ENCODE results near the gene ADAM12.
"Not testable (repeated sequence)": the region's sequence is repeated elsewhere in the genome, so short reads cannot be mapped to it uniquely, and the experiment has no call there.

Gene ADAM12

DNA sequence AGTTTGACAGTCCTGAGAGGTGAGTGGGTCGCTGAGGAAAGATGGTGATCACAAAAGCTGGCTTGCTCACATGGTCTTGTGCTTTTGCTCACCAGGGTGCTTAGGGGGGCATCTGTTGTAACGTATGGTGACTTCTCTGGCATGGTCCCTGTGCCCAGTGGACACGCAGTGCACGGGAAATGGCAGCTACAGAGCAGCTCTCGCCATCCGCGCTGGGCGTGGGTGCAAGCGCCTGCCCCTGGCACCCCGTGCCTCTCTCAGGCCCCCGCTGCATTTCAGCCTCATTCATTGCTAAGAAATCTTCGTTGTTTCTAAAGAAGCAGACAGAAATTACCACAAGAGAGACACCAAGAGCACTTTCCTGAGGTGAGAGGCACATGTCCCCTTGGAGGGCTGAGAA lies 390.7 kb downstream of the ADAM12 start:
- in situ Hi-C loops (cut with MboI; ENCODE audit: low sequenced_read_pairs): no loop called here

DNA sequence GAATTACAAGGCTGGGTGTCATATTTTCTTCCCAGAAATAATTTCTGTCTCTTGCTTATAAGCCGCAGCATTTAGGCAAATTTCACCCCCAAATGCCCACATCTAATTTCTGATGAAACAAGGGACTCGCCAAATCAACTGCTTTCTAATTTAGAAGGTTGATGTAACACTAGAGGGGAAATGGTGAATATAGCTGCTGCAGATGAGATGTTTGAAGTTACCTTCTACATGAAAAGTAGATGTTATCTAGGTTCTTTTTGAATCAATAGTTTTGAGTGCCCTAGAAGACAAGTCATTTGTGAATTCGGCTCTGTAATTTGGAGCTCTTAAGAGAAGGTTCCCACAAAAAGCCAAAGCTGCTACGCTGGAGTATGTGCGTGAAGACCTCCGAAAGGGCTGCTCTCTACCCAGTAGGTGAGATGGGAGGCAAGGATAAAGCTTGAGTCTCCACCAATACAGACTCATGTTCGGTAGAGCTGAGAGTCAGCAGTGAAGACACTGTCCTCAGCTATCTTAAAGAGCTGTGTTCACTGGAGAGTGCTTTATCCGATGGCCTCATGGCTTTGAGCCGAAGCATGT lies 392.5 kb downstream of the ADAM12 start:
- in situ Hi-C loops (cut with MboI; ENCODE audit: low sequenced_read_pairs): no loop called here

DNA sequence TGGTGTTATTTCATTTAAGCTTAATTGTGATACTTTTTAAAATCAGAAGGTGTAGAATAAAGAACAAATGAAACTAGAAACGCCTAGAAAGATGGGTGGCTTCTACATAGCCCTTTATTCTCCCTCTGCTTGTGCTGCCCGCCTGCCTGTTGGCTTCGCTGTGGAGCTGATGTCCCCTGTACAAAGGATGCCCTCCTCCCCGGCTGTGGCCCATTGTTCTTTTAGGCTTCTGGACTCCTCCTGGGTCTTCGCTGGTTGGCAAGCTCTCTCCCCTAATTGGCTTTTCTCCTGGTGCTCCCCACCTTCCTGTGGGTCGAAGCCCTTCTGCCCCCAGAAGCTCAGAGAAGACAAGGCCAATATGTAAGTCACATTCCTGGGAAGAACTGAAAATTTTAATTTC lies 393.7 kb downstream of the ADAM12 start:
- in situ Hi-C loops (cut with MboI; ENCODE audit: low sequenced_read_pairs): no loop called here

DNA sequence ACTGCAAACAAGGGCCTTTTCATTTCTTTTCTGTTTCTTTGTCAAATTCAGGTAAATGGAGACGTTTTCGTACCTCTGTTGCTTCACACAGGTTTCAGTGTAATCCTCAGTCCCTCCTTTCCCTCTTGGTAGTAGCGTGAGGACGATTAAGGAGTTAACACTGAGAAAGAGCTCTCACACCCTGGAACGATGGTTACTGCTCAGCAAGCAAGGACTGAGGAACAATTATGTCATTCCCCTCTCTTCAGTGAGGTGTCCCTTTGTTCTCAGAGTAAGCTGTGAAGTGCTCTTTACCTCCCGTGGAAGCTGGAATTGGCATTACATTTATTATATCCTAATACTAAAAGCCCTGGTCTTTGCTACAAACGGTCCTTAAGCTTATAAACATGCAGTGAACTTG lies 396.0 kb downstream of the ADAM12 start:
- in situ Hi-C loops (cut with MboI; ENCODE audit: low sequenced_read_pairs): no loop called here

DNA sequence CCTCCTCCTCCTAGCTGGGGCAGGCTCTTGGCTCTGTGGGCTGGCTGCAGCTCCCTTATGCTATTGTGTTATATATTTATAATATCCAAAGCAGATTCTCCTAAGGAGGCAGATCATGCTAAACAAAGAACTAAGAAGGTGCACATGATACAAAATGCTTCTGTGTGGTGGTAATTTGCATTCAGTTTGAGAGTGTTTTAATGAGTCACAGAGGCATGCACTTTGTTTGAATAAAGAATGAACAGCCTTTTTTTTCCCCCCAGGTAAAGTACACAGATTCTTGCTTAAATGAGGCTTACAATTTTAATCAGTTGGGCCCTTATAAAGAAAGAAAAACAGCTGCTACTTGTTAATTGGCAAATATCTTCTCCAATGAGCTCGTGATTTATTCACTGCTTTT lies 396.9 kb downstream of the ADAM12 start:
- in situ Hi-C loops (cut with MboI; ENCODE audit: low sequenced_read_pairs): no loop called here

DNA sequence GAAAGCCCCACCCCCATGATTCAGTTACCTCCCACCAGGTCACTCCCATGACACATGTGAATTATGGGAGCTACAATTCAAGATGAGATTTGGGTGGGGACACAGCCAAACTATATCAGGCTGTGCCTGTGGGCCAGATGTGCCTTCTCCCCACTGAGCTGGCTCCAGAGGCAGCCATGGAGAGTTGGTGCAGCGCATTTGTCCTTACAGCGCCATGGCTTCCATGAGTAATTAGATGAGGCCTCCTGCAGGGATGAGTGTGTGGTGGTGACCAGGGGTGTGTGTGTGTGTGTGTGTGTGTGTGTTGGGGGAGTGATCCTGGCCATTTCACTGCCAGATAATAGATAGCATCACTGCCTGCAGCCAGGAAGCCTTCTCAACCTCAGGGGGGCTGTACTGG lies 397.3 kb downstream of the ADAM12 start:
- in situ Hi-C loops (cut with MboI; ENCODE audit: low sequenced_read_pairs): no loop called here

DNA sequence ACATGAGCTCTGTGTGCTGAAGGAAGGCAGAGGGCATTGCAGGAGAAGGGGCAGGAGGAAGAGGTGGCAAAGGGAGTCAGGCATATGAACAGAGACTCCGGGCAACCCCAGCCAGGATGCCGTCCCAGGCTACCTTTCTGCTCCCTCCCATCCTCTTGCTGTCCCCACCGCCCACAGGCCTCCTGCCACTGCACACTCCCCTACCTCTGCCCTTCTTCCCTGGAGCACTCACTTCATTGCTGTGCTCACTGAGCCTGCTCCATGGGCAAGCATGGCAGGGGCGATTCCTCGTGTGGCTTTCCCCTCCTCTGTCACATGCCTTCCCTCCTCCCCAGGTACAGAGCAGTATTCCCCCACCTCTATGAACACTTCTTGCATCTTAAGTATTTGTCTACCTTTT lies 398.5 kb downstream of the ADAM12 start:
- in situ Hi-C loops (cut with MboI; ENCODE audit: low sequenced_read_pairs): no loop called here

DNA sequence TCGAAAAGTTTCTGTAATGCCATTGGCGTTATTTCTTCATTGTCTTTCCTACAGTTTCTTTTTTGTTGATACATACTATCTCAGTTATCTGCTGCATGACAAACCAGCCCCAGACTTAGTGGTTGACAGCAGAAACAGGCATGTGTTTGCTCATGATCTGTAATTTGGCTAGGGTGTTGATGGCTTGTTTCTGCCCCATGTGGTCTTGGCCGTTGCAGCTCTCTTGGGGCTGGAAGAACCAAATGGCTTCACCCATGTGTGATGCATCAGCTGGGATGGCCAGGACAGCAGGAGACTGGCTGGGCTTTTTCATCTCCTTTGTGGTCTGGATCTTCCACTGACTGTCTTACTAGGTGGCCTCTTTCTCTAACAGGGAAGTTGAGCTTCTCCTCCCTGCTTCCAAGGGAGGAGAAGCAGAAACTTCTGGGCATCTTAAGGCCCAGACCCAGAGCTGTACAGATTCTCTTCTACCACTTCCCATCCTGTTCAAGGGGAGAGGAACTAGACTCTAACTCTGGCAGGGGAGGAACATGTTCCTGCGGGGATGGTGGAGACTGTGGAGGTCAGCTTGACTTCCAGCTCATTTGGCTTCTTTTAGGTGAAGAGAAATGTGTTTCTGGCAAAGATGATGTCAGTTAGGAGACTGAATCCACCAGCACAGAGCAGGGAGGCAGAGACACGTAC lies 402.6 kb downstream of the ADAM12 start:
- in situ Hi-C loops (cut with MboI; ENCODE audit: low sequenced_read_pairs): no loop called here

DNA sequence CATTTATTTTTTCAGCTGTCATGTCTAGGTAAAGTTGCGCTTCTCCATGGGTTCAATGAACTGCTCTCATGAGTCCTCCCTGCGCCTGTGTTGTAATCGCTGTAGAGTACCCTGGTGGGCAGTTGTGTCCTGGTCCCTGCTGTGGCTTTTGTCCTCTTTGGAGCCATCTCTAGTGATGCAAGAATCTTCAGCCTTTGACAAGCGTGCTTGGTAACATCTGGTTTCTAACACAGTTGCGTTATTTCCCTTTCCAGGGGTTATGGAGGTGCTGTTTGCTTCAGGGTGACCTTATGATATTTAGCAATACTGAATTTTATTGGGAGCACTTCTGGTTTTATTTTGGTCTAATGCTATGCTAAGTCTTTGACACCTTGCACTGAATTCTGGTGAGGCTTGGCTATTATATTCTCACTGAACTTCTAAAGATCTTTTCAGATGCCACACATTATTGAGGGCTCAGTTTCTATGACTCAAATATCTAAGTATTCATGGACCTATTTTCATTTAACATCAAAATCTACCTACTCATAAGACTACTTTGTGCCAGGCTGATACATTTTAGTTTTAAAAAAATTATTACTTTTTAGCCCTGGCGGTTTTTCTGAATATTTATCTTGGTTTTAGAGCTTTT lies 403.3 kb downstream of the ADAM12 start:
- in situ Hi-C loops (cut with MboI; ENCODE audit: low sequenced_read_pairs): no loop called here

DNA sequence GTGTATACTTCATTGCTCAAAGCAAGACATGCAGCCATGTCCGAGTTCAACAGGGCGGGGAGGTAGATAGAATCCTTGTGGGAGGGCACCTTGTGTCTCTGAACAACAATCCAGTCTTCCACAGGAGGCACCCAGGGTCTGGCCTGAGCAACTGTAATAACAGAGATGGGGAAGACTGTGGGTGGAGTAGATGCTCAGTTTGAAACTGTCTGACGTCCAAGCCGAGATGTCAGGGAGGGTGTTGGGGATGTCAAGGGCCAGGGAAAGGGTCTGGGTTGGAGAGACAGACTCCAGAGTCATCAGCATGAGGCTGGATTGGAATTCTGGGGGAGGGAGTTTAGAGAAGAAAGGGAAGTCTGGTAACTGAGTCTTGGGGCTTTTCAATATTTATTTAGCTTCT lies 403.9 kb downstream of the ADAM12 start:
- in situ Hi-C loops (cut with MboI; ENCODE audit: low sequenced_read_pairs): no loop called here

DNA sequence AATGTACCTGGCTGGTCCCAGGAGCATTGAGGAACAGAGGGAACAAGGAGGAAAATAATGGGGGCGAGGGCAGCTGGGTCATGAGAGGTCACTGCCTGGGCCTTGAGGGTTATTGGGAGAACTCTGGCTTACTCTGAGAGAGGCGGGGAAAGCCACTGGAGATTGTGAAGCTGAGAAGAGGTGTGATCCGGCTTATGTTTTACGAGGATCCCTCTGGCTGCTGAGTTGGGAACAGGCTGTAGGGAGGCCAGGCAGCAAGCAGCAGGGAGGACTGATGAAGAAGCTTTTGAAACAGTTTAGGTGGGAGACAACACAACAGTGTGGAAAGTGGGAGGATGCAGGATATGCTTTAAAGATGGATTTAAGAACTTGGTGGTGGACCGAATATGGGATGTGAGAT lies 404.6 kb downstream of the ADAM12 start:
- in situ Hi-C loops (cut with MboI; ENCODE audit: low sequenced_read_pairs): no loop called here

DNA sequence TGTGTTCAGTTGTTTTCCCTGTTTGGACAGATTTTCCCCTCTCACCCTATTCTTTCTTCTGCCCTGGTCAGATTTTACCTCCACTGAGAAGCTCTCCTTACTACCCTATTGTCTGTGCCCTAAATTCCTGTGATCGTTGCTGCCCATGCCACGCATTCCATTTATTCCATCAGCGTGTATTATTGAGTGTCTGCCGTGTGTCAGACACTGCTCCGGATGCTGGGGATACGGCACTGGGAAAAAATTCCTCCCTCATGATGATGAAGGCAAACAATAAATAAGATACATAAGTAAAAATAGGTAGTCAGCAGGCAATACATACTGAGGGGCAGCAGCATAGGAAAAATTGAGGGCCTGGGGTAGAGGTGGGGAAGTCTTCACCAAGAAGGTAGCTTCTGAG lies 405.1 kb downstream of the ADAM12 start:
- in situ Hi-C loops (cut with MboI; ENCODE audit: low sequenced_read_pairs): no loop called here

DNA sequence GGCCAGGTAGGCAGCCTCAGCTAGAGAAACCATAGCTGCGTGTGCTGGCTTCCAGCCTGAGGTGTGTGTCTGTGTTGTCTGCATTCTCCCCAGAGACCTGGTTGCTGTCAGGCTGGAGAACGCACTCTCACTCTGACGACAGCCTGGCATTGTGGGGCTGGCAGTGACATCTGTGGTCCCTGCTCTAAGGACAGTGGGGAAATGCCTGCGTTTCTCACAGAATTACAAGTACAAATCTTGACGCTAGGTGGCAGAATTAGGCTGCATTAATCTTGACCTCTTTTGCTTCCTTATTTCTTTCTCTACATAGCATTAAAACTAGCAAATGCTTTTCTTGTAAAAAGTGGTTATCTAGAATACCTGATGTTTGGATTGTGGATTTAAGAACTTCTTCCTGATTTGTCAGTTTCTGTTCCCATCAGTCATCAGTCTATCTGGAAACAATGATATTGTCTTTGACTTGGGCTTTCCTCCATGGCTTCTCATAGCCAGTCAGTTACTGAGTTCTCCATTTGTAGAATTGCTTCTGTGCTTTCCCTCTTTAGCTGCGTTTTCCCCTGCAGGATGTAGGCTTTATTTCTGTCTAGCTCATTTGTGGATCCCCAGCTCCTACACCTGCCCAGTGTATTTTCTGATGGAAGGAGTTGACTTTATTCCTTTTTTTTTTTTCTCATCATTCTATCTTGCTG lies 405.9 kb downstream of the ADAM12 start:
- in situ Hi-C loops (cut with MboI; ENCODE audit: low sequenced_read_pairs): no loop called here

DNA sequence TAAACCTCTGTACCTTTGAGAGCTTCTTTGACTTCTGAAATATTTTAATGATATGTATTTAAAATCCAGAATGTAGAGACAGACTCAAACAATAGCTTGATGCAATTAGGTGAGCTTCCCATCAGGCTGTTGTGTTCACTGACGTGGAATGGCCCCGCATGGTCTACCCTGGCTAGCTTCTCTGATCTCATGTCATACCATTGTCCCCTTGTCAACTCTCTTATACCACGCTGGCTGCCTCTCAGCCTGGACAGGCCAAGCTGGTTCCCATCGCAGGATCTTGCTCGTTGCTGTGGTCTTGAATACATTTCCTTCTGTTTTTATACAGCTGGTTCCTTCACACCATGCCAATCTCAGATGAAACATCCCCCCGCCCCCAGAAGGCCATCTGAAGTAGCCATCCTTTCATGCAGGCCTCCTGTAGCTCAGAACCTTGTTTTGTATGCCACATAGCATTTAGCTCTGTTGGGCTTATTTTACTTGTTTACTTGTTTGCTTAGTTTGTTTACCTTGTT lies 407.7 kb downstream of the ADAM12 start:
- in situ Hi-C loops (cut with MboI; ENCODE audit: low sequenced_read_pairs): no loop called here

DNA sequence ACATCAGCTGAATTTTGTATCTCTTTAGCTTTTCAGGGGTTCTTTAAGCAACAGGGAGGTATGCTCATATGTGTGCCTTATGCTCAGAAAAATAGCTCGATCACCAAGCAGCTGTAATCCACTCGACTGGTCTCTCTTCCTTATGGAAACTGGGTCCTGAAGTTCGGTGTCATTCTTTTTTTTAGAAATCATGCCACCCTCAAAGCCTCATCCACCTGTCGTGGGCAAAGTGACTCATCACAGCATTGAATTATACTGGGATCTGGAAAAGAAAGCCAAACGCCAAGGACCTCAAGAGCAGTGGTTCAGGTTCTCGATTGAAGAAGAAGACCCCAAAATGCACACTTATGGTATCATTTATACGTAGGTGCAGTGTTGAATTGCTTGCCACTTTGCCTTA lies 408.3 kb downstream of the ADAM12 start:
- in situ Hi-C loops (cut with MboI; ENCODE audit: low sequenced_read_pairs): no loop called here

DNA sequence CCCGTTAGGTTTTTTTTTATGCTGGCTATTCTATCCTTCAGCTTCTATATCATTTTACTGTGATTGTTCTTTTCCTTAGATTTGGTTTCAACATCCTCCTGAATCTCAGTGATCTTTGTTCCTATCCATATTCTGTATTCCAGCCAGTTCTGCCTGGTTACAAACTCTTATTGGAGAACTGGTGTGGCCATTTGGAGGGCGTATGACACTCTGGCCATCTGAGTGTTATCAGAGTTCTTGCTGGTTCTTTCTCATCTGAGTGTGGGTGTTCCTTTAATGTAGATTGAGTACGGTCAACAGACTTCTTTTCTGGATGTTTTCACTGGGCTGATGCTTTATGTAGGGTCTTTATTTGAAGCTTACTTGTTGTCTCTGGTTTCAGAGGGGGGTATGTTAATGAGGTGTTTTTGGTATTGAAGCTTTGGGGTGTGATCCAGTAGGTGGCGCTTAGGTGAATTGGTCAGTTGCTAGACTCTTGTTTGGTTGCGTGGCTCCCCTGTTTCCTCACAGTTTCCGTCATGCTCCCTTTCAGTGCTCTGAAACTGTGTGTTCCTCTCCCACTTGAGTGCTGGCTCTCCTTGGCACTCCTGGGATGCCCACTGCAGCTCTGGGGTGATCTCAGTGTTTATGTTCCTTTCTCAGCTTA lies 411.2 kb downstream of the ADAM12 start:
- in situ Hi-C loops (cut with MboI; ENCODE audit: low sequenced_read_pairs): no loop called here

DNA sequence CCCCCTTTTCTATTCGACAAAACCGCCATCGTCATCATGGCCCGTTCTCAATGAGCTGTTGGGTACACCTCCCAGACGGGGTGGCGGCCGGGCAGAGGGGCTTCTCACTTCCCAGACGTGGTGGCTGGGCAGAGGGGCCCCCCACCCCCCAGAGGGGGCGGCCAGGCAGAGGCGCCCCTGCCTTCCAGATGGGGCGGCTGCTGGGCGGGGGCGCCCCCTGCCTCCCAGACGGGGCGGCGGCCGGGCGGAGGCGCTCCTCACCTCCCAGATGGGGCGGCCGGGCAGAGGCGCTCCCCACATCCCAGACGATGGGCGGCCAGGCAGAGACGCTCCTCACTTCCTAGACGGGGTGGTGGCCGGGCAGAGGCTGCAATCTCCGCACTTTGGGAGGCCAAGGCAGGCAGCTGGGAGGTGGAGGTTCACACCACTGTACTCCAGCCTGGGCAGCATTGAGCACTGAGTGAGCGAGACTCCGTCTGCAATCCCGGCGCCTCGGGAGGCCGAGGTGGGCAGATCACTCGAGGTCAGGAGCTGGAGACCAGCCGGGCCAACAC lies 418.1 kb downstream of the ADAM12 start:
- in situ Hi-C loops (cut with MboI; ENCODE audit: low sequenced_read_pairs): not testable (repeated sequence)

DNA sequence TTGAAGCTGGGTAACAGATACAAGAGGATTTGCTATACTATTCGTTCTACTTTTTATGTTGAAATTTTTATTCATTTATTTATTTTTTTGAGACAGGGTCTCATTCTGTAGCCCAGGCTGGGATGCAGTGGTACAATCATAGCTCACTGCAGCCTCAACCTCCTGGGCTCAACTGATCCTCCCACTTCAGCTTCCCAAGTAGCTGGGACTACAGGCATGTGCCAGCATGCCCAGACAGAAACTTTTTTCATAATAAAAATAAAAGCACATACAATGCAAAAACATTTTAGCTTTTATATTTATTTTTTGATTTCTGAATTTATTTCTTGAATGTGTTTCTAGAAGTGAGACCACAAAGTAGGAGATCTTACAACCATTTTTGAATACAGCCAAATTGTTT lies 420.7 kb downstream of the ADAM12 start:
- in situ Hi-C loops (cut with MboI; ENCODE audit: low sequenced_read_pairs): no loop called here

DNA sequence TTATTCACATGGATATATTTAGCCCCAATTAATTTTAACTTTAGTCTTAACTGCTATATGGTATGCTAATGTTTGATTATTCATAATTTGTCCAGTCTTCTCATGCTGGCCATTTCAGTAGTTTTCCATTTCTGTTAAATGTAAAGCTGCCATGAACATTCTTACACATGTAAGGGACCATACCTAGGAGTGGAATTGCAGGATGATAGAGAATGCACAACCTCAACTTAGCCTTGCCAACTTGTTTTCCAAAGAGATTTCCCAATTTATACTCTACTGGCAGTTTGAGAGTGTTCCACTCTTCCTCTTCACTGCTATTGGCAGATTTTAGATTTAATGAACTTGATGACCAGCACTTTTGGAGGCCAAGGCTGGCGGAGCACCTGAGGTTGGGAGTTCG lies 423.7 kb downstream of the ADAM12 start:
- in situ Hi-C loops (cut with MboI; ENCODE audit: low sequenced_read_pairs): no loop called here

All from hTERT RPE-1 (cell line).